PC-3 (cell line): Measurements from ENCODE around the gene CLCF1. TPM values are rescaled to one million over a fixed set of nuclear protein-coding genes. Genes with fewer than 3 reads are reported as not detected.

Experiments
- ATAC-seq: fragments of 200-7000 bp; cut with Tn5 transposase; 2 replicates; pipeline ENCODE4 v1.9.1; 2020; ENCODE audit warnings: mild to moderate bottlenecking, moderate library complexity
- BruUV-seq: library from RNA; stranded (reverse); fragments of 400-500 nt; replicated peaks from 2 replicates; lab custom pipeline; 2021; lab: Mats Ljungman, UMichigan
- CTCF ChIA-PET: fragments of 300-600 bp; sonication (Branson Sonifier 250); formaldehyde crosslinking; loops from one replicate; lab custom pipeline; 2022; ENCODE audit warnings: antibody characterized with exemption; lab: Charles Lee
- POLR2A ChIA-PET: fragments of 300-600 bp; sonication (Branson Sonifier 250); formaldehyde crosslinking; loops from one replicate; lab custom pipeline; 2022; ENCODE audit warnings: antibody characterized with exemption; ENCODE audit not compliant: unreplicated experiment; lab: Charles Lee
- DNase-seq: peaks from one replicate; pipeline ENCODE4 v3.0.0-alpha.2; 2015
- H2AFZ ChIP-seq: fragments of 300-600 bp; sonication (generic); 2 replicates; pipeline ENCODE4 v1.6.0; 2016; ENCODE audit warnings: antibody characterized with exemption, low read length
- H3F3A ChIP-seq: fragments of 300-600 bp; sonication (generic); one replicate; pipeline ENCODE4 v1.6.0; 2017; ENCODE audit warnings: antibody characterized with exemption, low read length, control low read depth, mild to moderate bottlenecking; ENCODE audit not compliant: unreplicated experiment
- H3K27ac ChIP-seq: fragments of 300-600 bp; sonication (generic); 2 replicates; pipeline ENCODE4 v1.5.1; 2016; ENCODE audit warnings: mild to moderate bottlenecking, low read length
- H3K27me3 ChIP-seq: fragments of 300-600 bp; sonication (generic); 2 replicates; pipeline ENCODE4 v1.6.1; 2016; ENCODE audit warnings: low read length, mixed read lengths
- H3K36me3 ChIP-seq: fragments of 300-600 bp; sonication (generic); 2 replicates; pipeline ENCODE4 v1.6.1; 2016; ENCODE audit warnings: low read depth, mixed run types, low read length, mixed read lengths
- H3K4me1 ChIP-seq: fragments of 300-600 bp; sonication (generic); 2 replicates; pipeline ENCODE4 v1.5.1; 2016; ENCODE audit warnings: low read length; ENCODE audit not compliant: insufficient read depth
- H3K4me2 ChIP-seq: fragments of 300-600 bp; sonication (generic); 2 replicates; pipeline ENCODE4 v1.6.0; 2016; ENCODE audit warnings: low read length
- H3K4me3 ChIP-seq: fragments of 300-600 bp; sonication (generic); 2 replicates; pipeline ENCODE4 v1.5.1; 2016; ENCODE audit warnings: mild to moderate bottlenecking, low read length, mixed read lengths
- H3K79me2 ChIP-seq: fragments of 300-600 bp; sonication (generic); 2 replicates; pipeline ENCODE4 v1.6.1; 2017; ENCODE audit warnings: low read length, mixed read lengths
- H3K9ac ChIP-seq: fragments of 300-600 bp; sonication (generic); 2 replicates; pipeline ENCODE4 v1.6.0; 2016; ENCODE audit warnings: mild to moderate bottlenecking, low read length
- H3K9me2 ChIP-seq: fragments of 300-600 bp; sonication (generic); replicated peaks from 2 replicates; pipeline ENCODE4 v1.6.1; 2016; ENCODE audit warnings: mixed run types, low read length, mixed read lengths
- H3K9me3 ChIP-seq: fragments of 300-600 bp; sonication (generic); 2 replicates; pipeline ENCODE4 v1.6.1; 2016; ENCODE audit warnings: low read length, mixed read lengths
- H4K20me1 ChIP-seq: fragments of 300-600 bp; sonication (generic); 2 replicates; pipeline ENCODE4 v1.6.1; 2016; ENCODE audit warnings: low read length, mixed read lengths
- EZH2 ChIP-seq: fragments of 300-600 bp; sonication (generic); IDR thresholded peaks from one replicate; pipeline ENCODE4 v1.6.1; 2017; ENCODE audit warnings: antibody characterized with exemption, mild to moderate bottlenecking, low read length; ENCODE audit not compliant: unreplicated experiment
- EZH2phosphoT487 ChIP-seq: fragments of 300-600 bp; sonication (generic); IDR thresholded peaks from 2 replicates; pipeline ENCODE4 v1.6.1; 2018; ENCODE audit warnings: mild to moderate bottlenecking, antibody characterized with exemption, low read length, borderline replicate concordance
- intact Hi-C: fragments of 100-400 bp; cut with micrococcal nuclease; formaldehyde crosslinking; loops from 2 replicates; pipeline ENCODE4 v1.9.0; 2023
- total RNA-seq: library from RNA; depleted of rRNA; stranded (reverse); fragments of >200 nt; gene quantifications from 2 replicates; pipeline ENCODE4 v1.2.3, GENCODE V29; 2014
- TF ChIP-seq, protein P1 (sequence below): fragments of 300-600 bp; sonication (generic); conservative IDR thresholded peaks from 2 replicates; pipeline ENCODE4 v1.5.1; 2017; ENCODE audit warnings: antibody characterized with exemption, low read depth, mild to moderate bottlenecking, low read length

The CLCF1 gene
- total RNA-seq, 1 experiment from 2014 or later: 48.3 TPM

DNA sequence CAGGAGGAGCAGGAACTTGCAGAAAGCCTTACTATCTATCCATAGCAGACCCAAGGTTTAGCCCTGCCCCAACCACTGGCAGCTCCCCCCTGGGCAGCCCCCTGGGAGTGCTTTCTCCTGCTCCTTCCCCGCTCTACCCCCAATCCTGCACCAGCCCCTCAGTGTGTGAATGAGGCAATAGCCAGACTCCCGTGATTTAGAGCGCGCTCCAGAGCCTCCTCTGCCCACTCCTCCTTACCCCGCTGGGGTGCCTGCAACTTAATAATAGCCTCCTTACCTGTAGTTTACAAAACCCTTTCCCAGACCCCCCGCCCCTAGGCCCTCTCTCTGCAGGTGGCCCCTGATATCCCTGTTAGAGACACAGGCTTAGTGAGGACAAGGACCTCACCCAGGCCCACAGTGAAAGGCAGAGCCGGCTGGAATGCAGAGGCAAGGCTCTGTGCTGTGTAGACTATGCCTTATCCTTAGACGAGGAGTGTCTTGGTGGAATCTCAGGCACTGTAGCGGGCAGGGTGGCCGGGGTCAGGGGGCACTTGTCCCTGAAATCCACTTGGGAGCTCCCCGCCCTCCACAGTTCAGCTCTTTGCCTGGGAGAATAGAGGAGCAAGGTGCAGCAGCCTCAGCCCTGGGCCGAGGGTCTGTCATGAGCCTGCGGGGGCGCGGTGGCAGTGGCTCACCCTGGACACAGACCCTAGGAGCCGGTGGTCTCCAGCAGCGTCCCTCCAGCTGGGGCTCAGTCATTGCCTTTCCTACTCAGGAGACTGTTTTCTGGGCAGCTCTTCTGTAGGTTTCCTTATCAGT lies 37.8 kb upstream of the CLCF1 start:
- DNase-seq: no peak
- CTCF ChIA-PET: no interaction called here

GRCh38 chr11:67410369-67410831 lies 37.0 kb upstream of the CLCF1 start:
- H3K9ac ChIP-seq: no peak overlapping the region
- no peak for ATAC-seq
- TF ChIP-seq, protein P1, sequence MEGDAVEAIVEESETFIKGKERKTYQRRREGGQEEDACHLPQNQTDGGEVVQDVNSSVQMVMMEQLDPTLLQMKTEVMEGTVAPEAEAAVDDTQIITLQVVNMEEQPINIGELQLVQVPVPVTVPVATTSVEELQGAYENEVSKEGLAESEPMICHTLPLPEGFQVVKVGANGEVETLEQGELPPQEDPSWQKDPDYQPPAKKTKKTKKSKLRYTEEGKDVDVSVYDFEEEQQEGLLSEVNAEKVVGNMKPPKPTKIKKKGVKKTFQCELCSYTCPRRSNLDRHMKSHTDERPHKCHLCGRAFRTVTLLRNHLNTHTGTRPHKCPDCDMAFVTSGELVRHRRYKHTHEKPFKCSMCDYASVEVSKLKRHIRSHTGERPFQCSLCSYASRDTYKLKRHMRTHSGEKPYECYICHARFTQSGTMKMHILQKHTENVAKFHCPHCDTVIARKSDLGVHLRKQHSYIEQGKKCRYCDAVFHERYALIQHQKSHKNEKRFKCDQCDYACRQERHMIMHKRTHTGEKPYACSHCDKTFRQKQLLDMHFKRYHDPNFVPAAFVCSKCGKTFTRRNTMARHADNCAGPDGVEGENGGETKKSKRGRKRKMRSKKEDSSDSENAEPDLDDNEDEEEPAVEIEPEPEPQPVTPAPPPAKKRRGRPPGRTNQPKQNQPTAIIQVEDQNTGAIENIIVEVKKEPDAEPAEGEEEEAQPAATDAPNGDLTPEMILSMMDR: no peak
- no peak for TF ChIP-seq EZH2phosphoT487
- TF ChIP-seq EZH2: no peak
- H3K4me2 ChIP-seq: no peak overlapping the region
- no peaks in the 10 kb centered on the region for H3K36me3 ChIP-seq
- no peak overlapping the region for H3K27ac ChIP-seq
- H3K9me3 ChIP-seq: no peaks in the 10 kb centered on the region
- H3K4me1 ChIP-seq: no peaks in the 10 kb centered on the region; the same call in 1 of the 2 replicates
- no peaks in the 10 kb centered on the region for H3F3A ChIP-seq
- no peaks in the 10 kb centered on the region for H4K20me1 ChIP-seq
- H2AFZ ChIP-seq: no peak overlapping the region
- no peaks in the 10 kb centered on the region for H3K27me3 ChIP-seq
- BruUV-seq: no TSS peak
- no peaks in the 10 kb centered on the region for H3K9me2 ChIP-seq
- H3K4me3 ChIP-seq: no peak overlapping the region
- CTCF ChIA-PET: no interaction called here
- H3K79me2 ChIP-seq: no peaks in the 10 kb centered on the region
- intact Hi-C loops: no loop called here
- POLR2A ChIA-PET: no interaction called here
- no peak for DNase-seq

More for the DNA sequence above, 37.8 kb upstream of the CLCF1 start:
- Histone ChIP-seq H3K9ac (no peak overlapping the region), H3K9me3 (no peaks in the 10 kb centered on the region), H3K27ac (no peak overlapping the region), H3K4me1 (no peaks in the 10 kb centered on the region; the same call in 1 of the 2 replicates), H3K4me2 (no peak overlapping the region), H3F3A (no peaks in the 10 kb centered on the region), H2AFZ (no peak overlapping the region), H3K27me3 (no peaks in the 10 kb centered on the region), H4K20me1 (no peaks in the 10 kb centered on the region), H3K79me2 (no peaks in the 10 kb centered on the region), H3K4me3 (no peak overlapping the region), H3K9me2 (no peaks in the 10 kb centered on the region), H3K36me3 (no peaks in the 10 kb centered on the region)
- no peak for TF ChIP-seq EZH2phosphoT487
- no peak for TF ChIP-seq EZH2
- TF ChIP-seq, protein P1: no peak
- intact Hi-C loops: no loop called here
- BruUV-seq: no TSS peak
- ATAC-seq: no peak
- POLR2A ChIA-PET: no interaction called here

GRCh38 chr11:67409781-67410368 lies 36.5 kb upstream of the CLCF1 start:
- H3K9ac ChIP-seq: no peak overlapping the region
- H3K4me2 ChIP-seq: no peak overlapping the region
- POLR2A ChIA-PET: no interaction called here
- BruUV-seq: no TSS peak
- H3K9me3 ChIP-seq: no peaks in the 10 kb centered on the region
- no peak overlapping the region for H3K27ac ChIP-seq
- DNase-seq: peak; percentile 53
- H3K9me2 ChIP-seq: no peaks in the 10 kb centered on the region
- no peak overlapping the region for H3K4me3 ChIP-seq
- H3F3A ChIP-seq: no peaks in the 10 kb centered on the region
- H3K36me3 ChIP-seq: no peaks in the 10 kb centered on the region
- intact Hi-C loops: no loop called here
- CTCF ChIA-PET: no interaction called here
- H3K27me3 ChIP-seq: no peaks in the 10 kb centered on the region
- H3K4me1 ChIP-seq: no peaks in the 10 kb centered on the region; the same call in 1 of the 2 replicates
- peak; percentile 44 for ATAC-seq
- H4K20me1 ChIP-seq: no peaks in the 10 kb centered on the region
- H2AFZ ChIP-seq: no peak overlapping the region
- no peaks in the 10 kb centered on the region for H3K79me2 ChIP-seq
- TF ChIP-seq EZH2: no peak
- TF ChIP-seq, protein P1: no peak
- TF ChIP-seq EZH2phosphoT487: no peak
